B cell (primary cell): Measurements from ENCODE around the gene MAB21L2. TPM values are rescaled to one million over a fixed set of nuclear protein-coding genes. Genes with fewer than 3 reads are reported as not detected.

Experiments
- ATAC-seq: fragments of 200-7000 bp; cut with Tn5 transposase; one replicate; pipeline ENCODE4 v1.10.0; 2021; ENCODE audit warnings: low read depth, mild to moderate bottlenecking, moderate number of reproducible peaks, moderate library complexity
- CTCF ChIA-PET: fragments of 350-600 bp; sonication (Branson Sonifier 250); formaldehyde crosslinking; loops from one replicate; lab custom pipeline; 2021; ENCODE audit warnings: antibody characterized with exemption, inconsistent platforms; lab: Charles Lee
- POLR2A ChIA-PET: fragments of 350-600 bp; sonication (Branson Sonifier 250); formaldehyde crosslinking; loops from one replicate; lab custom pipeline; 2021; ENCODE audit warnings: antibody characterized with exemption; lab: Charles Lee
- DNase-seq: peaks from one replicate; pipeline ENCODE4 v3.0.0; 2013
- H2AFZ ChIP-seq: 2 replicates; pipeline ENCODE4 v1.6.1; 2012; ENCODE audit warnings: mild to moderate bottlenecking, low read depth, low read length; ENCODE audit not compliant: insufficient read depth, poor library complexity, severe bottlenecking
- H3K27ac ChIP-seq, 2 donors: 1 replicate in 1 of 2; 2 replicates in 1 of 2; pipeline ENCODE4 v1.5.1; 2012 to 2013; ENCODE audit warnings: low read length in 2 of 2, mild to moderate bottlenecking in 2 of 2, moderate library complexity in 1 of 2
- H3K27me3 ChIP-seq, 4 experiments: fragments of 200-600 bp in 1 of 4; sonication (generic) in 1 of 4; replicated peaks in 1 of 4; 1 replicate in 2 of 4; 2 replicates in 2 of 4; pipeline versions ENCODE4 v1.6.1 to v1.7.0; 2013 to 2016; ENCODE audit warnings: low read length in 3 of 4, mild to moderate bottlenecking in 2 of 4, mixed read lengths in 1 of 4, moderate library complexity in 1 of 4; ENCODE audit not compliant: insufficient read depth in 4 of 4, control insufficient read depth in 3 of 4; ENCODE audit errors: control extremely low read depth in 1 of 4
- H3K36me3 ChIP-seq, 2 experiments: replicated peaks in 1 of 2; 1 replicate in 1 of 2; 2 replicates in 1 of 2; pipeline versions ENCODE4 v1.6.1 to v1.7.1; 2013; ENCODE audit warnings: low read length in 1 of 2; ENCODE audit not compliant: insufficient read depth in 2 of 2, control insufficient read depth in 1 of 2; ENCODE audit errors: control extremely low read depth in 1 of 2, extremely low read depth in 1 of 2
- H3K4me1 ChIP-seq, 2 donors: fragments of 200-600 bp in 1 of 2; sonication (generic) in 1 of 2; 1 replicate in 1 of 2; 2 replicates in 1 of 2; pipeline versions ENCODE4 v1.5.1 to v1.6.1; 2013 to 2017; ENCODE audit warnings: low read length in 2 of 2; ENCODE audit not compliant: control insufficient read depth in 2 of 2, insufficient read depth in 2 of 2
- H3K4me2 ChIP-seq: replicated peaks from 2 replicates; pipeline ENCODE3; 2012; ENCODE audit warnings: mild to moderate bottlenecking, low read depth, low read length; ENCODE audit not compliant: poor library complexity, severe bottlenecking
- H3K4me3 ChIP-seq, 5 experiments: fragments of 200-600 bp in 1 of 5; sonication (generic) in 1 of 5; 1 replicate in 3 of 5; 2 replicates in 2 of 5; pipeline versions ENCODE4 v1.5.1 to v1.7.0; 2011 to 2016; ENCODE audit warnings: low read length in 4 of 5, mild to moderate bottlenecking in 4 of 5, low read depth in 2 of 5, control low read depth in 1 of 5, moderate library complexity in 1 of 5; ENCODE audit not compliant: insufficient read depth in 1 of 5; ENCODE audit errors: control extremely low read depth in 1 of 5, extremely low read depth in 1 of 5
- H3K79me2 ChIP-seq: fragments of 200-600 bp; sonication (generic); one replicate; pipeline ENCODE4 v1.6.0; 2016; ENCODE audit warnings: low read length; ENCODE audit not compliant: control insufficient read depth, insufficient read depth
- H3K9ac ChIP-seq: fragments of 200-600 bp; sonication (generic); 2 replicates; pipeline ENCODE4 v1.6.1; 2017; ENCODE audit warnings: mild to moderate bottlenecking, low read length, moderate library complexity
- H3K9me3 ChIP-seq, 3 donors: one replicate each; pipeline versions ENCODE4 v1.6.1 to v1.7.1; 2013; ENCODE audit warnings: low read length in 2 of 3; ENCODE audit not compliant: control insufficient read depth in 2 of 3, insufficient read depth in 1 of 3; ENCODE audit errors: control extremely low read depth in 1 of 3
- H4K20me1 ChIP-seq: 2 replicates; pipeline ENCODE4 v1.6.0; 2012; ENCODE audit warnings: mild to moderate bottlenecking, low read length; ENCODE audit not compliant: insufficient read depth, control insufficient read depth, poor library complexity, severe bottlenecking
- H3K27ac Mint-ChIP-seq: one replicate; pipeline ENCODE4 v1.8.0; 2021; ENCODE audit warnings: mixed read lengths
- H3K27me3 Mint-ChIP-seq: one replicate; pipeline ENCODE4 v1.8.0; 2021; ENCODE audit warnings: mixed read lengths
- H3K4me1 Mint-ChIP-seq: one replicate; pipeline ENCODE4 v1.8.0; 2021; ENCODE audit warnings: mixed read lengths
- H3K4me3 Mint-ChIP-seq: one replicate; pipeline ENCODE4 v1.8.0; 2021; ENCODE audit warnings: mixed read lengths
- H3K9me3 Mint-ChIP-seq: one replicate; pipeline ENCODE4 v1.8.0; 2022; ENCODE audit warnings: mixed read lengths; ENCODE audit not compliant: insufficient read depth
- EZH2 ChIP-seq: IDR thresholded peaks from 2 replicates; pipeline ENCODE4 v1.6.1; 2012; ENCODE audit warnings: borderline replicate concordance, low read depth, mild to moderate bottlenecking, moderate library complexity, low read length; ENCODE audit not compliant: insufficient read depth, poor library complexity, severe bottlenecking
- WGBS: methylation state at CpG from one replicate; pipeline ENCODE4 v1.1.5; 2013; ENCODE audit warnings: missing lambda C conversion rate; ENCODE audit not compliant: insufficient coverage; 5-methylcytosine and 5-hydroxymethylcytosine counted together
- intact Hi-C: fragments of 100-400 bp; cut with micrococcal nuclease; formaldehyde crosslinking; loops from one replicate; pipeline ENCODE4 v1.10.0; 2022
- polyA plus RNA-seq: library from polyadenylated mRNA; depleted of rRNA; stranded (reverse); fragments of >200 nt; gene quantifications from 2 replicates; pipeline ENCODE4 v1.2.3, GENCODE V29; 2012
- total RNA-seq, 2 donors: library from RNA; stranded (reverse); fragments of 120-200 nt in 1 of 2; gene quantifications; 1 replicate in 1 of 2; 2 replicates in 1 of 2; pipeline versions ENCODE4 v1.2.3 to v1.2.4, GENCODE V29; 2013 to 2022
- TF ChIP-seq, protein P1 (sequence below): fragments of 200-600 bp; IDR thresholded peaks from one replicate; pipeline ENCODE4 v1.8.0; 2022; ENCODE audit warnings: antibody characterized with exemption, mild to moderate bottlenecking

The MAB21L2 gene
- total and polyA plus RNA-seq, 2 donors (not counting 1 experiment from before 2014, with no cell fraction given) = not detected

DNA sequence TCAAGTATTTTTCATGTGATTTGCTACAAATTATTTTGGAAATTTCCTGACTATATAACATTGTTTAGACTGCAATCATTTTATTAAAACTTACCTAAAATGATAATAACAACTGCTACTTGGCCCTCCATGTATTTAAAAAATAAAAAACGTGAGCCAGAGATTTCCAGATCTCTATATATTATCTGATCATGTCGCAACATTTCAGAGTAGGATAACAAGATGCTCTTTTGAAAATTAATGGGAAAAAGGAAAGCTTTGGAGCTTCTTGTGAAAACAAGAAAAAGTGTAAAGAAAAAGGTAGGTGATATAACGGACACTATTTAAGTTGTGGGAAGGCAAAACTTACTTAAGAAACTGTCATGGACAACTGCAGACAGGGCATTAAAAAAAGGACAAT is 14.9 kb upstream of the MAB21L2 start:
- Histone ChIP-seq H3K9ac (no peak overlapping the region), H4K20me1 (no peaks in the 10 kb centered on the region), H3K4me3 (no peak overlapping the region), H3K9me3 (peaks cover 0 to 6% (median 3%) of the 10 kb centered on the region in 3 donors), H3K4me1 (no peaks in the 10 kb centered on the region), H3K27me3 (no peaks in the 10 kb centered on the region), H2AFZ (no peak overlapping the region), H3K27ac (no peak overlapping the region), H3K79me2 (no peaks in the 10 kb centered on the region), H3K4me2 (no peak overlapping the region), H3K36me3 (peaks cover 0 to 4% of the 10 kb centered on the region in 2 experiments)
- POLR2A ChIA-PET = no interaction called here
- no peaks in the 10 kb centered on the region for H3K27me3 Mint-ChIP-seq
- H3K4me1 Mint-ChIP-seq = no peaks in the 10 kb centered on the region
- no peak for TF ChIP-seq EZH2
- TF ChIP-seq, protein P1, sequence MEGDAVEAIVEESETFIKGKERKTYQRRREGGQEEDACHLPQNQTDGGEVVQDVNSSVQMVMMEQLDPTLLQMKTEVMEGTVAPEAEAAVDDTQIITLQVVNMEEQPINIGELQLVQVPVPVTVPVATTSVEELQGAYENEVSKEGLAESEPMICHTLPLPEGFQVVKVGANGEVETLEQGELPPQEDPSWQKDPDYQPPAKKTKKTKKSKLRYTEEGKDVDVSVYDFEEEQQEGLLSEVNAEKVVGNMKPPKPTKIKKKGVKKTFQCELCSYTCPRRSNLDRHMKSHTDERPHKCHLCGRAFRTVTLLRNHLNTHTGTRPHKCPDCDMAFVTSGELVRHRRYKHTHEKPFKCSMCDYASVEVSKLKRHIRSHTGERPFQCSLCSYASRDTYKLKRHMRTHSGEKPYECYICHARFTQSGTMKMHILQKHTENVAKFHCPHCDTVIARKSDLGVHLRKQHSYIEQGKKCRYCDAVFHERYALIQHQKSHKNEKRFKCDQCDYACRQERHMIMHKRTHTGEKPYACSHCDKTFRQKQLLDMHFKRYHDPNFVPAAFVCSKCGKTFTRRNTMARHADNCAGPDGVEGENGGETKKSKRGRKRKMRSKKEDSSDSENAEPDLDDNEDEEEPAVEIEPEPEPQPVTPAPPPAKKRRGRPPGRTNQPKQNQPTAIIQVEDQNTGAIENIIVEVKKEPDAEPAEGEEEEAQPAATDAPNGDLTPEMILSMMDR = no peak
- CTCF ChIA-PET = interaction anchor here (1.3 kb wide), 1 partner anchor 300 kb away, joined by 3 read pairs; no protein-coding TSS in a partner anchor
- no peak overlapping the region for H3K4me3 Mint-ChIP-seq
- ATAC-seq = no peak
- whole genome bisulfite sequencing = no CpG with 5 or more reads among the region's 3 CpGs
- DNase-seq = no peak
- H3K9me3 Mint-ChIP-seq = no peaks in the 10 kb centered on the region
- intact Hi-C loops = no loop called here
- H3K27ac Mint-ChIP-seq = no peak overlapping the region

DNA sequence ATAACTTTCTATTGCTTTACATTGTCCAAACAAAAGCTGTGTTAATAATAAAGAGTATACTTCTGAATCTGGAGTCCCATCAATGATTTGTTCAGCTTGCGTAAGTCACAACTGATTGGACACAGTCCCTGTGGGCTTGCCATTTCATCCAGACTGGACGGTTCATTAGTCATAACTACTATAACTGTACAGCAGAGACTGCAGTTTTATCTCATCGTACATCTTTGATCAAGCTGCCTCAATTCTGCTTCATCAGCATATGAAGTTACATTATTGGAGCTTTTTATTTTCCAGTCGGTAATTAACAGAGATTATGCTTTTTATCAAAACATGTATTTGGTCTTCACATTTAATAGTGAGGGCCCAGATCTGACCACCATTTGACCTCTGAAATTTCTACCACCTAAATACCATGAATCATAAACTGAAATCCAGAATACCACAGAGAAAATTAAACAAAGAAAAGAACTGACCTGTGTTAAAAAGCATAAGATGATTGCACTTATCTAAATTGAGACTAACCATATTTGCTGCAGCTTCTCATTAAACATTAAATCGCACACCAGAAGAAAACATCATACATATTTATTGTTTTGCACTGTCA is 12.5 kb upstream of the MAB21L2 start:
- H3K4me2 ChIP-seq = no peak overlapping the region
- no peak overlapping the region for H3K27ac Mint-ChIP-seq
- POLR2A ChIA-PET = no interaction called here
- peaks cover 0 to 4% of the 10 kb centered on the region in 2 experiments for H3K36me3 ChIP-seq
- H3K27me3 ChIP-seq = no peaks in the 10 kb centered on the region
- no peak for ATAC-seq
- TF ChIP-seq EZH2 = no peak
- TF ChIP-seq, protein P1 = no peak
- H3K27ac ChIP-seq = no peak overlapping the region
- H3K79me2 ChIP-seq = no peaks in the 10 kb centered on the region
- no peaks in the 10 kb centered on the region for H4K20me1 ChIP-seq
- H3K4me1 ChIP-seq = no peaks in the 10 kb centered on the region
- no peak overlapping the region for H2AFZ ChIP-seq
- no peaks in the 10 kb centered on the region for H3K4me1 Mint-ChIP-seq
- peaks cover 0 to 6% (median 3%) of the 10 kb centered on the region in 3 donors for H3K9me3 ChIP-seq
- H3K9ac ChIP-seq = no peak overlapping the region
- H3K9me3 Mint-ChIP-seq = no peaks in the 10 kb centered on the region
- CTCF ChIA-PET = no interaction called here
- no peaks in the 10 kb centered on the region for H3K27me3 Mint-ChIP-seq
- WGBS = 100% methylated on average over 1 of the region's 5 CpGs
- intact Hi-C loops = no loop called here
- no peak overlapping the region for H3K4me3 Mint-ChIP-seq
- H3K4me3 ChIP-seq = no peak overlapping the region
- no peak for DNase-seq
